Osteoblast (primary cell): Measurements from ENCODE around the gene MYADML2. TPM values are rescaled to one million over a fixed set of nuclear protein-coding genes. Genes with fewer than 3 reads are reported as not detected.

Experiments
- DNase-seq: peaks from one replicate; pipeline ENCODE4 v3.0.0; 2011; ENCODE audit warnings: low spot score, mixed read lengths; ENCODE audit not compliant: insufficient read length; ENCODE audit errors: missing footprints
- H2AFZ ChIP-seq: 2 replicates; pipeline ENCODE4 v1.6.0; 2011; ENCODE audit warnings: mild to moderate bottlenecking, low read length
- H3K27ac ChIP-seq: 2 replicates; pipeline ENCODE4 v1.5.1; 2011; ENCODE audit warnings: mild to moderate bottlenecking, low read depth, low read length, moderate library complexity
- H3K27me3 ChIP-seq: 2 replicates; pipeline ENCODE4 v1.6.0; 2012; ENCODE audit warnings: mild to moderate bottlenecking, control low read depth, inconsistent platforms, low read length, moderate library complexity; ENCODE audit not compliant: insufficient read depth
- H3K36me3 ChIP-seq: 2 replicates; pipeline ENCODE4 v1.5.1; 2011; ENCODE audit warnings: mild to moderate bottlenecking, low read length, control low read depth, moderate library complexity; ENCODE audit not compliant: insufficient read depth
- H3K4me1 ChIP-seq: 2 replicates; pipeline ENCODE4 v1.5.1; 2011; ENCODE audit warnings: mild to moderate bottlenecking, low read length, control low read depth, moderate library complexity; ENCODE audit not compliant: insufficient read depth
- H3K4me2 ChIP-seq: 2 replicates; pipeline ENCODE4 v1.6.0; 2011; ENCODE audit warnings: mild to moderate bottlenecking, low read length; ENCODE audit not compliant: insufficient read depth
- H3K4me3 ChIP-seq: fragments of 200-600 bp; sonication (generic); 3 replicates; pipeline ENCODE4 v1.5.1; 2012; ENCODE audit warnings: mild to moderate bottlenecking, low read length, inconsistent platforms; ENCODE audit not compliant: insufficient read depth
- H3K79me2 ChIP-seq: 2 replicates; pipeline ENCODE4 v1.6.0; 2012; ENCODE audit warnings: mild to moderate bottlenecking, low read length, control low read depth, inconsistent platforms; ENCODE audit not compliant: insufficient read depth
- H3K9me3 ChIP-seq: 2 replicates; pipeline ENCODE4 v1.5.1; 2011; ENCODE audit warnings: low read depth, low read length, control low read depth
- H4K20me1 ChIP-seq: 2 replicates; pipeline ENCODE4 v1.6.0; 2012; ENCODE audit warnings: mild to moderate bottlenecking, low read length, control low read depth; ENCODE audit not compliant: insufficient read depth
- total RNA-seq: library from RNA; depleted of rRNA; stranded (reverse); fragments of >200 nt; gene quantifications from 2 replicates; pipeline ENCODE4 v1.2.3, GENCODE V29; 2012
- TF ChIP-seq, protein P1 (sequence below): IDR thresholded peaks from 2 replicates; pipeline ENCODE4 v1.5.1; 2011; ENCODE audit warnings: mild to moderate bottlenecking, low read depth, low read length, moderate library complexity; ENCODE audit errors: extremely low read depth

MYADML2 gene
- total RNA-seq, 1 donor = not detected

DNA sequence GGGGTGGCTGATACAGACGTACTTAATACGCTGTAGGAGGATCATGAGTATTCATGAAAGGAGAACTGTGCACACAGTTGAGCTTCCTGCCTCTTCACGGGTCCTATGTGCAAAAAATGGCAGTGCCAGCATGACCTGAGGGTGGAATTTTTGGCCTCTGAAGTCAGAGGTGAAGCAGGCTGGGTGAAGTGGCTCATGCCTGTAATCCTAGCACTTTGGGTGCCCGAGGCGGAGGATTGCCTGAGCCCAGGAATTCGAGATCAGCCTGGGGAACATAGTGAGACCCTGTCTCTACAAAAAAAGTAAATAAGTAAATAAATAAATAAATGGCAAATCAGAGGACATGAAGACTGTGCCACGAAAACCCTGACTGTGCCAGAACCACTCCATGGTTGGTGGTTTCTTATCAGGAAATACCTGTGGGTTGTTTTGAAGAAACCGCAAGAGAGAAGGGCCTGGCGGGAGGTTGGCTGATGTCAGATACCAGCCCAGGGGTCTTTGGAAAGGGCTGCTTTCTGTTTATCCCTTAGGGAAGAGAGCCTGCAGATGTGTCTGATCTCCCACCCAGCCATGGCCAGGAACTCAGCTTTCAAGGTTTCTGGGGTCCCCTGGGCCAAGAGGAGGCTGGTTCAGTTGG is 33.8 kb upstream of the MYADML2 start:
- DNase-seq = no peak
- H3K79me2 ChIP-seq = peaks cover 16% of the 10 kb centered on the region
- H3K27me3 ChIP-seq = no peaks in the 10 kb centered on the region
- H3K4me2 ChIP-seq = no peak overlapping the region
- no peaks in the 10 kb centered on the region for H4K20me1 ChIP-seq
- no peaks in the 10 kb centered on the region for H3K9me3 ChIP-seq
- H3K27ac ChIP-seq = no peak overlapping the region
- no peak overlapping the region for H2AFZ ChIP-seq
- peaks cover 7% of the 10 kb centered on the region for H3K4me1 ChIP-seq
- peaks cover 22% of the 10 kb centered on the region for H3K36me3 ChIP-seq
- no peak overlapping the region for H3K4me3 ChIP-seq
- TF ChIP-seq, protein P1, sequence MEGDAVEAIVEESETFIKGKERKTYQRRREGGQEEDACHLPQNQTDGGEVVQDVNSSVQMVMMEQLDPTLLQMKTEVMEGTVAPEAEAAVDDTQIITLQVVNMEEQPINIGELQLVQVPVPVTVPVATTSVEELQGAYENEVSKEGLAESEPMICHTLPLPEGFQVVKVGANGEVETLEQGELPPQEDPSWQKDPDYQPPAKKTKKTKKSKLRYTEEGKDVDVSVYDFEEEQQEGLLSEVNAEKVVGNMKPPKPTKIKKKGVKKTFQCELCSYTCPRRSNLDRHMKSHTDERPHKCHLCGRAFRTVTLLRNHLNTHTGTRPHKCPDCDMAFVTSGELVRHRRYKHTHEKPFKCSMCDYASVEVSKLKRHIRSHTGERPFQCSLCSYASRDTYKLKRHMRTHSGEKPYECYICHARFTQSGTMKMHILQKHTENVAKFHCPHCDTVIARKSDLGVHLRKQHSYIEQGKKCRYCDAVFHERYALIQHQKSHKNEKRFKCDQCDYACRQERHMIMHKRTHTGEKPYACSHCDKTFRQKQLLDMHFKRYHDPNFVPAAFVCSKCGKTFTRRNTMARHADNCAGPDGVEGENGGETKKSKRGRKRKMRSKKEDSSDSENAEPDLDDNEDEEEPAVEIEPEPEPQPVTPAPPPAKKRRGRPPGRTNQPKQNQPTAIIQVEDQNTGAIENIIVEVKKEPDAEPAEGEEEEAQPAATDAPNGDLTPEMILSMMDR = no peak

DNA sequence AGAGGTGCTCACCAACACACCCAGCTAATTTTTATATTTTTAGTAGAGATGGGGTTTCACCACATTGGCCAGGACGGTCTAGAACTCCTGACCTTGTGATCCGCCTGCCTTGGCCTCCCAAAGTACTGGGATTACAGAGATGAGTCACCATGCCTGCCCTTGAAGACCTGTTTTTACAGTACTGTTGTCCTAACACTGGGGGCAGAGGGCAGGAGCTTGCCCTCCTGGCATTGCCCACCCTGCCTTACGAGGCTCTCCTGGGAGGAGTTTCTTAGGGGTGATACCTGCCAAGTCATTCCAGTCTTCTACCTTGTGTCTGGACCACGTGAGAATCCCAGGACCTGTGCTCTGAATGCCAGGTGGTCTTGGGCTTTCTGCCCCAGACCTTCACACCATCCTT is 33.1 kb upstream of the MYADML2 start:
- Histone ChIP-seq H3K9me3 (no peaks in the 10 kb centered on the region), H3K4me3 (no peak overlapping the region), H3K79me2 (peaks cover 16% of the 10 kb centered on the region), H3K27ac (no peak overlapping the region), H3K4me2 (no peak overlapping the region), H3K4me1 (peaks cover 7% of the 10 kb centered on the region), H2AFZ (no peak overlapping the region), H4K20me1 (no peaks in the 10 kb centered on the region), H3K36me3 (peaks cover 15% of the 10 kb centered on the region), H3K27me3 (no peaks in the 10 kb centered on the region)
- TF ChIP-seq, protein P1 = no peak
- no peak for DNase-seq

DNA sequence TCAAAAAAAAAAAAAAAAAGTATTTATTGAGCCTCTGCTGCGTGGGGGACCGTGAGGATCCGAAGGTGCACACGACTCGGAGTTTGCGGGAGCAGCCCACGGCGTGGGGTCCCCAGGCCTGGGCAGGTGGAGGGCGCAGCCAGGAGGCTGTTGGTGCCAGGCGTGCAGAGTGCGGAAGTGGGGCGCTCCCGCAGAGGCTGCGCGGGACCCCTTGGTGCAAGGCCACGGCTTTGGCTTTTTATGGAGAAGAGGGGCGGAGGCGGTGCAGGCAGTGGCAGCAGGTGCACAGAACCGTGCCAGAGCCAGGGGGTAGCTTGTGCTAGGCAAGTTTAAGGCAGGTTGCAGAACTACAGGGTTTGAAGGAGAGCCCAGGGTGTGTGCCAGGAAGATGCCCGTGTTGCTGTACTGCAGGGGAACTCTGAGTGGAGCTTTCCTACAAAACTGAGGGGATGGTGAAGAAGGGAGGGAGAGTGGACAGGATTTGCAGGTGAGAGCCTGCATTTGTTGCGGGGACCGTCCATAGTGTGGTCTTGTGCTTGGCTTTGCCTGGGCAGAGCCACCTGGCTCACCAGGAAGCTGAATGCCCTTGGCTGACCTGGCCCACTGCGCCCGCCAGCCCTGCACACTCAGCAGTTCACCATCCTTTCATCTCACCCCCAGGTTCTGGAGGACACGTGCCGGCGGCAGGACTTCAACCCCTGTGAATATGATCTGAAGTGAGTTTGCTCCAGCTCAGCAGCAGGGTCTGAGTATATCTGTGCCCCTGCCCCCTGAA is 31.7 kb upstream of the MYADML2 start:
- Histone ChIP-seq H3K36me3 (peaks cover 11% of the 10 kb centered on the region), H3K79me2 (peaks cover 16% of the 10 kb centered on the region), H3K4me3 (peak overlapping the region; percentile 89), H4K20me1 (no peaks in the 10 kb centered on the region), H3K9me3 (no peaks in the 10 kb centered on the region), H3K4me1 (peaks cover 7% of the 10 kb centered on the region), H3K27ac (no peak overlapping the region), H3K27me3 (no peaks in the 10 kb centered on the region), H2AFZ (no peak overlapping the region), H3K4me2 (peak overlapping the region; percentile 85)
- TF ChIP-seq, protein P1 = no peak
- no peak for DNase-seq

DNA sequence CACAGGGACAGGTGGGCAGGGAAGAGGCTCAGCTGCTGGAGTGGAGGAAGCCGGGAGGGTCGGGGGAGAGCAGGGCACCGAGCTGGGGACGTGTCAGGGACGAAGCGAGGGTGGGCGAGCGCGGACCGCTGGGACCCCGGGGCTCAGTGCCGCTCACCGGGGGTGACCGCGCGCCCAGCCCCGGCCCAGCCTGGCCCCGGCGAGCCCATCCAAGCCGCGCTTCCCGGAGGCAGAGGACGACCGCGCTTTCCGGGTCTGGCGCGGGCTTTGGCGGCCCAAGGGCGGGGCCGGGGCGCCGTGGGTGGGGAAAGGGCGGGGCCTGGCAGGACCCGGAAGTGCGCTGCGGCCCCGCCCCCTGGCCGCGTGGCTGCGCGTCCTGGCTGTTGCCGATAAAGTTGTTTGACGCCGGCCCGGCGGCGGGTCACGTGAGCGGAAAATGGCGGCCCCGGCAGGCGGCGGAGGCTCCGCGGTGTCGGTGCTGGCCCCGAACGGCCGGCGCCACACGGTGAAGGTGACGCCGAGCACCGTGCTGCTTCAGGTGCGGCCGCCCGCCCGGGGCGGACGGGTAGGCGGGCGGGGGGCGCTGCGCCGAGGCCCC is 30.3 kb upstream of the MYADML2 start, which contains the start of gene ASPSCR1:
TSS of gene ASPSCR1 (plus strand) at position 419 of the 598 bp plus-strand sequence. CDS start at position 437, 18 bp downstream.
- Histone ChIP-seq H3K4me1 (peaks cover 7% of the 10 kb centered on the region), H3K79me2 (peaks cover 16% of the 10 kb centered on the region), H3K36me3 (peaks cover 10% of the 10 kb centered on the region), H3K4me3 (peak within 1 kb of the TSS; percentile 89), H3K27ac (peak within 1 kb of the TSS; percentile 90), H3K4me2 (peak within 1 kb of the TSS; percentile 85), H2AFZ (peak within 1 kb of the TSS; percentile 80), H3K27me3 (no peaks in the 10 kb centered on the region), H3K9me3 (peaks cover 4% of the 10 kb centered on the region), H4K20me1 (no peaks in the 10 kb centered on the region)
- peak; percentile 99 for DNase-seq
- TF ChIP-seq, protein P1 = no peak
